NCI-H2029 (cell line): ENCODE measurements around the gene FOXI3.

Source experiments
- DNase-seq: peaks from one replicate; lab custom pipeline; 2025; lab: John Stamatoyannopoulos, UW

The FOXI3 gene

GRCh38 chr2:88452565-88452905 lies at the start of gene FOXI3:
Gene FOXI3, minus strand, starts transcription at chr2:88452693. Its CDS starts 158 bp downstream, at chr2:88452535.
- DNase-seq: no peak

DNA sequence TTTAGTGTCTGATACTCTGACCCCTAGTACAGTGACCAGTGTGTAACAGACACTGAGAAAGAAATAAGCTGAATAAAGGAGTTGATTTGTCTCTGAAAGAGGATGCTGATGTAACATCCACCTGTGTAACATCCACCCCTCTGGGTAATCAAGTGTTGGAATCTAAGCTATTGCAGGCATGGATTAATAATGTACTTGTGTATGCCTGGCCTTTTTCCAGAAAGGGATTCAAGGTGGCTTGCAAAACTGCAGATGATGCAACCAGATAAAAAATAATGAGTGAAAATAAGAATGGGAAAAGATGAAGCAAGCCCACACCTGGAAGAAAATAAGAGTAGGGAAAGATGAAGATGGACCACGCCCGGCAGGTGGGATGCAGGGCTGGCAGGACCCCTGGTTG lies 48.2 kb upstream of the FOXI3 start:
- no peak for DNase-seq

DNA sequence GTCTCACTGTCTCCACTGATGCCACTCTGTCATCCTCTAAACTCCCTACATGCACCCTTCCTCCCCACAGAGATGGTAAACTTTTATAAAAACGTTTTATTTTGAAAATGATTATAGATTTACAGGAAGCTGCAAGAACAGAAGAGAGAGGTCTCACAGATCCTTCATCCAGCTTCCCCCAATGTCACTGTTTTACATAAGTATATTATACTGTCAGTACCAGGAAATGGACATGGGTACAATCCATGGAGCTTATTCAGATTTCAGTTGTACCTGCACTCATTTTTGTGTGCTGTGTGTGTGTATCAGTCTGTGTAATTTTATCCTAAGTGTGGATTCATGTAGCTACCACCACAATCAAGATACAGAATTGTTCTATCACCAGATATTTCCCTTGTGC lies 46.7 kb upstream of the FOXI3 start:
- DNase-seq: no peak

GRCh38 chr2:88493481-88493880 lies 41.0 kb upstream of the FOXI3 start:
- no peak for DNase-seq

- DNase-seq: no peak
Observed at GRCh38 chr2:88492002-88492401, 39.5 kb upstream of the FOXI3 start.

DNA sequence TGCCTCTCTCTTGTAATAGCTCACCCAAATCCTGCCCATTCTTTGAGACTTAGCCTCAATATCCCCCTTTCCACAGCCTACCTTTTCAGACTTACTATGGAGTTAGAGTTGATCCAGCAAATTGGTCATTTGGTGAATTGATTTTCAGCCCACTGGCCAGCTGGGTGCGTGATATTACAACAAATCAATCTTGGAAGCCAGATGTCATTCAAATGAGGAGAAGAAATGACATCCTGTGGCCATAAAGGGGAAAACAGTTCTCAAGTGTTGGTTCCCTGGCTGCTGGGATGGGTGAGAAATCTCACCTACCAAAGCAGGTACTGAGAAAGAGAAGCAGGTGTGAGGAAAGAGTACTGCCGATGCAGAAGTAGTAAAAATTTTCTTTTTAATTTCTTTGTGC lies 36.7 kb upstream of the FOXI3 start:
- no peak for DNase-seq

DNA sequence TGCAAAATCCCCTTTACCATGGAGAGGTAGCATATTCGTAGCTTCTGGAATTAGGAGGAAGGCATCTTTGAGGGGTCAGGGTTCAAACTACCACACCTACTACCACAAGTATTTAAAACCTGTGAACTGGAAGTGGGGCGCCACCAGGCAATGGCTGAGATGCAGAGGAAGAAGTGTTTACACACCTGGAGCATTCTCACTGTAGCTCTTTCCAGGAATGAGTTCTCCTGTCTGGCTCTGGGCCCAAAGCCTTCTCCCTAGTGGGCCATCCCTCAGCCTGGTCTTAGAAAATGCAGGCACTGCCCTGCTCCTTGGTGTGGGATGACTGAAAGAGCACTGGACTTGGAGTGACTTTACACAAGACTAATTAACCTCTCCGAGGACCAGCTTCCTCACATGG lies 30.7 kb upstream of the FOXI3 start:
- peak; percentile 25 for DNase-seq

- DNase-seq: peak; percentile 87
Observed at GRCh38 chr2:88481691-88482336, 29.3 kb upstream of the FOXI3 start.

- DNase-seq: no peak
Observed at GRCh38 chr2:88472811-88473210, 20.3 kb upstream of the FOXI3 start.

GRCh38 chr2:88471083-88471942 lies 18.8 kb upstream of the FOXI3 start:
- no peak for DNase-seq

- no peak for DNase-seq
Observed at GRCh38 chr2:88469202-88470114, 17.0 kb upstream of the FOXI3 start.

DNA sequence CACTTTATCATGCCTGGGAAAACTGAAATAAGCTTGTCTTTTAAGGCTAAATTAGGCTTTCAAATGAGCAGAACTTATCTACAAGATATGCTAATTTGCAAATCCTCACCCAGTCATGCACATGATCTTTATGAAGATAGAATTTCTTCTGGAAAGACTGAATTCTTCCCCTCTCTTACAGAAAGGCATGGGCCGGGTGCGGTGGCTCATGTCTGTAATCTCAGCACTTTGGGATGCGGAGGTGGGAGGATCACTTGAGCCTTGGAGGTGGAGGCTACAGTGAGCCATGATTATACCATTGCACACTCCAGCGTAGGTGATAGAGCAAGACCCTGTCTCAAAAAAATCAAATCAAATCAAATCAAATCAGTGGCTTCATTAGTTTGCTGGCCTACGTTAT lies 11.7 kb upstream of the FOXI3 start:
- no peak for DNase-seq

DNA sequence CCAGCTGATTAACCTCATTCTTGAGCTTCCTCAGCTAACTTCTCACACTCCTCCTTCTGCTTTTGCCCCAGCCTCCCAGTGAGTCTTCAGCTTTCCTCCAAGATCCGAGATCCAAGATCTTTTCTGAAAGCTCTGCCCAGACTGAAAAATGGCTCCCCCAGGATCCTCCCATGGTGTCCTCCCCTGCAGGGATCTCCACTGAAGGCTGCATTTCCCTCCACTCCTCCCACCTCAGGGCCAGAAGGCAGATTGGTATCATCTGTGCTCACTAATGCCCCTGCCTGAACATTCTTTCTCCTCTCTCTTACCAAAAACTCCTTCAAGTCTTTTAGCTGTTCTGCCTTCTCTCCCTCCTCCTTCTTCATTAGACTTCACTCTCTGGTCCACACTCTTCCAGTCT lies 6.1 kb upstream of the FOXI3 start:
- DNase-seq: no peak

DNA sequence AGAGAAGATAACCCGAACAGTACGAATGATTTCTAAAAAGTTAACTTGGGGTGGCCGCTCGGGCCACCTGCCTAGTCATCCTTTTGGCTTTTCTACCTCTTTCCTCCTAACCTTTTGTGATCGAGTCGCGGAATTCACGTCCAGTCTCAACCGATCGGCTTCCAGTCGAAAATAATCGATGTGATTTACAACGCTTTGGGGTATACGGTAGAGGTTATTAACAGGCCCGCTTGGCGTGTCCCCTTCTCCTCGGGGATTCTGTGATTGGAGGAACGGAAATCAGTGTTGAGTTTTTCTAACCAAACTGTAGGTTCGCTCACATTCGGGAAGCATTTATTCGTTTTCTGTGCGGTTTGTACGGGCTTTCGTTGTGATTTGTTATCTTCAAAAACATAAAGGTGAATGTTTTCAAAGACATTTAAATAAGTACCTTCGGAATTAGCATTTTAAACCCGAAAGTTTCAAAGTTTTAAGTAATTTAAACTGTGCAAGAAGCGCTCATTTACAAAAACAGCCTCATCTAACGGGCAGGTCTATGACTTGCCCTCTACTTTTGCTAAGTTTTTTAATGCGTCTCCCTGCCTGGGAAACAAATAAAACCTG lies 588 bp upstream of the FOXI3 start:
- no peak for DNase-seq

DNA sequence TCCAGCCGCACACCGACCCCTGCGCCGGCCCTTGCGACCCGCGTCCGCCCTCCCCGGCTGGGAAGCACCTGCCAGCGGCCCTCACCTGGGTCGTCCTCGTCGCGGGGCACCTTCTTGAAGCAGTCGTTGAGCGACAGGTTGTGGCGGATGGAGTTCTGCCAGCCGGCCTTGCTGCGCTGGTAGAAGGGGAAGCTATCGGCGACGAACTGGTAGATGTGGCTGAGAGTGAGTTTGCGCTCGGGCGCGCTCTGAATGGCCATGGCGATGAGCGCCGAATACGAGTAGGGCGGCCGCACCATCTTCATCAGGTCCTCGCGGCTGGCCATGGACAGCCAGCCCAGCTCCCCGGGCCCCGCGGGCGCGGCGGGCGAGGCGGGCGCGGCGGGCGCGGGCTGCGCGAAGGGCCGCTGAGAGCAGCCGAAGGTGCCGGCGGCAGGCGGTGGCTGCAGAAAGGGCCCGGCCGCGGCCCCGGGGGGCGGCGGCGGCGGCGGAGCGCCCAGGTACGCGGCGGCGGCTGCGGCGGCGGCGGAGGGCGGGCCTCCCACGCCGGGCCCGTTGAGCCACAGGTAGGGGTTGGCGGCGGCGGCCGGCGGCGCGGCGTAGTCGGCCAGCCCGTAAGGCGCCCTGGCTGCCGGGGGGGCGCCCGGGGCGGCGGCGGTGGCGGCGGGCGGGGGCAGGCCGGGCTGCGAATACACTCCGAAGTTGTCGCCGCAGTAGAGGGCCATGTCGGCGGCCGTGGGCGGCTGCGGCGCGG lies 505 bp downstream of the FOXI3 start:
- DNase-seq: no peak

- DNase-seq: no peak
Observed at GRCh38 chr2:88450925-88451810, 1.3 kb downstream of the FOXI3 start.

DNA sequence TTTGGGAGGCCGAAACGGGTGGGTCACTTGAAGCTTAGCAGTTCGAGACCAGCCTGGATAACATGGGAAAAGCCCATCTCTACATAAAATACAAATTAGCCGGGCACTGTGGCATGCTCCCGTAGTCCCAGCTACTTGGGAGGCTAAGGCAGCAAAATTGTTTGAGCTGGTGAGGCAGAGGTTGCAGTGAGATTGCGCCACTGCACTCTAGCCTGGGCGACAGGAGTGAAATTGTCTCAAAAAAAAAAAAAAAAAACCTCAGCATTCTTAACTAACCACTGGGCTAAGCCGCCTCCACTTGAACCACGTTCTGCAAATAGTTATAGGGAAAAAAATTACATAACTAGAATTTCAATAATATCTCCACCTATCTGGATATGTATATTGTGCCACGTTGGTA lies 2.3 kb downstream of the FOXI3 start:
- no peak for DNase-seq

DNA sequence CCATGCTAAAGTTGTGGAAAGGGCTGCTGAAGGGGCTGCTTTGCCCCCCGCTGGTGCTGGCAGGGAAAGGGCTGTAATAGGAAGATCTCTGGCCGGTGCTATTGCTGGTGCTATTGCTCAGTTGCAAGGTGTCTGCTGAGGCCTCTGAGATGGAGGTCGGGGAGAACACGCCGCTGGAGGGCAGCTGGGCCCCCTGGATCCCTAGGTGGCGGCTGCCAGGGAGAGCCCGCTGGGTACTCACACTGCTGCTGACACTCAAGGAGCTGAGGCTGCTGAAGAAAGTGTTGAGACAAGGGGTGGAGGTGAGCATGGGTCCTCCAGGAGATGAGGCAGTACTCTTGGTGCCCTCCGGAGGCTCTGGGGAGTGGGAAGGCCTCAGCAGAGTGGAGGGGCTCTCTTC lies 4.2 kb downstream of the FOXI3 start:
- no peak for DNase-seq

DNA sequence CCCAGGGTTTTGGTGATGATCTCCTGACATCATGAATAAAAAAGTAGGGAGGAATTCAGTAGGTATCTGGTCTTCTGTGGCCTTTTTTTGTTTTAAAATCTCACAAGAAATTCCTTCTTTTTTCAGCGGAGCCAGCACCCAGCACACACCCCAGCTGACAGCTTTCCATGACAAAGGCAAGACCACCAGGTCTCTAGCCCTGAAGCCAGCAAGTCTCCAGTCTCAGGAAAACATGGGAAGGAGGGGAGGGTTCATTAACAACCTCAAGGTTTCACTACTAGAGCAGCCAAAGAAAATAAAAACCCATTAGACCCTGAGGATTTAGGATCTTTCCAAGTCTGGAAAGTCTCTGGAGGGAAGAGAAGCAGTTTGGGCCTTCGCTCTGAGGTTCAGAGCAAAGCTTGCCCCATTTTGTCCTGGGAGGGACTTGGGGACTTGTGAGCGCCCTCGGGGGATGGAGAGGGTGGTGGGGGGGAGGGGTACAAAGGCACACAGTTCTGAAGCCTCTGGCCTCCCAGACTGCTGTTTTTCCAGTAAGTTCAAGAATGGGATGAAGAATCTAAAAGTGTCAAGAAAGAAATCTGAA lies 9.0 kb downstream of the FOXI3 start:
- no peak for DNase-seq

DNA sequence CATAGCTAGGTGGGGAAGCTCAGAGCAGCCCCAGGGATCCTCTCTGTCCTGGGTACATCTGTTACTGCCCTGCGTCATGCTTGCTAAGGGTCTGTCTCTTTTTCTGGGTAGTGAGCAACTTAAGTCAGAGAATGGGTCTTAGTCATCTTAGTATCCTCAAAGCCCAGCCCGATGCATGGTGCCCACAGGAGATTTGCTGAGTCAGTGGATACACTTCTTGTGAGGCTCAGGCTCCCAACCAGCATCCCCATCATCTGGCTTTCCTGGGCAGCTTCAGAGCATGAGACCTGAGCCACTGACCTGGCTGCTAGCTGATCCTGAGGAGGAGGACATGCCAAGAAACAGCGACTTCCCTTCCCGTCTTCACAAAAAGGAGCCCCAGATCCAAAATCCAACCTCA lies 10.0 kb downstream of the FOXI3 start:
- DNase-seq: no peak
